DMS153 treated with DMSO at 0.1 percent for 48 hours (cell line): ENCODE results near the gene DDX1.

Experiments
- DNase-seq: peaks from one replicate; lab custom pipeline; 2025; ENCODE audit not compliant: unreplicated experiment; lab: John Stamatoyannopoulos, UW

The DDX1 gene

DNA sequence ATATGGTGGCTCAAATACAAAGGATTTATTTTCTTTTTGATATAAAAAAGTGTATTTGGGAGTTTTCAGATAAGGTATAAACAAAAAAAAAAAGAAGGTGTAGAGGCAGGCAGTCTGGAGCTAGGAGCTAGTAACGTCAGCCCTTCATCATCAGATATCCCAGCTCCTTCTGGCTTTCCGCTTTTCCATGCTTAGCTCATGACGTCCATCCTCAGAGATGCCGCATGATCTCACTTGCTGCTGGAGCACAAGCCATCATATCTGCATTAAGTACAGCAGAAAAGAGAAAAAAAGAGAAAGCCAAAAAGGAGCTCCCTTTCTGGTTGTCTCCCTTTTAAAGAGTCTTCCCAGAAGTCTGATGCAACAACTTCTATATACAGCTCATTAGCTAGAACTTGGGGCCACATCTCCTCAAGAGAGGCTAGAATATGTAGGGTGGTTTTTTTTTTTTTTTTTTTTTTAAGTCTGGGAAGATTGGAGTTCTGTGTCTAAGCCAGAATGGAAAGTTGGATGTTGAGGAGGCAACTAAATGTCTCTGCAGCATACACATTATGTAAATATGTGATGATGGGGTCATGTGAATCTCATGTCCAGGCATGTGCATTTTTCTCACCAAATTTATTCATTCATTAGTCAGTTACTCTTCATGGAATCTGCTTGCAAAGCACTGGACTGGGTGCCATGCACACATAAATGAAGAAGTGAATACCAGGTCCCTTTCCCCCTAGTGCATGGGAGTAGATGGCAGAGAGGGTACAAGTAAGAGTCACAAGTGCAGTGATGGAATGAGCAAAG lies 52.3 kb downstream of the DDX1 start:
- DNase-seq: no peak

DNA sequence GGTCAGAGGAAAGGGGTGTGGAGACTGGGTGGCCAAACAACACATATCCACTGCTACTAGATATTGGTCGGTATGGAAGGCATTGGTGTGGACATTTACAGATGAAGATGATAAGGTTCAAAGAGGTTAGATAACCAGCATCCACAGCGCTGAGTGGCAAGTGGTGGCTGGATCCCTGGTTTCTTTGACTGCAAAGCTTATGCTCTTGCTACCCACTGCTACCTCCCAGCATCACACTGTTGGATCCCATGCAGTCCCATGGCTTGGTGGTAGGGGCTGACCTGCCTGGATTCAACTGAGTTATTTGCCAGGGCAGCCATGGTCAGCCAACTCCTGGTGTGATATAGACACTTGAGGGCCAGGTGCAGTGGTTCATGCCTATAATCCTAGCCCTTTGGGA lies 53.6 kb downstream of the DDX1 start:
- DNase-seq: no peak

DNA sequence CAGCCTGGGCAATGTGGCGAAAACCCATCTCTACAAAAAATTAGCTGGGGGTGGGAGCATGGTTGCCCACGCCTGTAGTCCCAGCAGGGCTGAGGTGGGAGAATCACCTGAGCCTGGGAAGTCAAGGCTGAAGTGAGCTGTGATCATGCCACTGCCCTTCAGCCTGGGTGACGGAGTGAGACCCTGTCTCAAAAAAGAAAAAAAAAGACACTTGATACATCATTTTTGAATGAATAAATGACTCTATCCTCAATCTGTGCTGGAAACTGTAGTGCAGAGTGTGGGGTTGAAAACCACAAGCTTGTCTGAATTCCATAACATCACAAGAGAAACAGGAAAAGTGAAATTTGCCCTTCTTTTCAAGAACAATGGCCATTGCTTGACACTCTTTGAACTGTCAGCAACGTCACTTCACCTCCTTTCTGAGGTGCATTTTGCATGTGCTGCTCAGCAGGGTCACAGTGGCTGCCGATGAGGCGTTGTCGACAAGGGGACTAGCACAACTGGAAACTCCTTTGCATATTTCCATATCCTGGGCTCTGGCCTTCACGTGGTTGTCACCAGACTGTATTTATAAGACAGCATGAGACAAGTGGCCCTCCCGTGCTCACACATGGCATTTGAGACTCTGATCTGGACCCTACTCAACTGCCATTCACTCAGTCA lies 54.2 kb downstream of the DDX1 start:
- no peak for DNase-seq

DNA sequence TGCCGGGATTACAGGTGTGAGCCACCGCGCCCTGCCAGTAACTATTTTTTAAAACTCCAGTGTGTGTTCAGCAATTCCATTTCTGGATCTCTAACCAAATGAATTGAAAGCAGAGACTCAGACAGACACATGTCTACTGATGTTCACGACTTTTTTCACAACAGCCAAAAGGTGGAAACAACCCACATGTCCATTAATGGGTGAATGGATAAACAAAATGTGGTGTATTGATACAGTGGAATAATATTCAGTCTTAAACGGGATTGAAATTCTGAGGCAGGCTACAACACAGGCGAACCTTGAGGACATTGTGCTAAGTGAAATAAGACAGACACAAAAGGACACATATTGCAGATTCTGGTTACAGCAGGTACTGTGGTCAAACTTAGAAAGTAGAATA lies 55.0 kb downstream of the DDX1 start:
- DNase-seq: no peak

DNA sequence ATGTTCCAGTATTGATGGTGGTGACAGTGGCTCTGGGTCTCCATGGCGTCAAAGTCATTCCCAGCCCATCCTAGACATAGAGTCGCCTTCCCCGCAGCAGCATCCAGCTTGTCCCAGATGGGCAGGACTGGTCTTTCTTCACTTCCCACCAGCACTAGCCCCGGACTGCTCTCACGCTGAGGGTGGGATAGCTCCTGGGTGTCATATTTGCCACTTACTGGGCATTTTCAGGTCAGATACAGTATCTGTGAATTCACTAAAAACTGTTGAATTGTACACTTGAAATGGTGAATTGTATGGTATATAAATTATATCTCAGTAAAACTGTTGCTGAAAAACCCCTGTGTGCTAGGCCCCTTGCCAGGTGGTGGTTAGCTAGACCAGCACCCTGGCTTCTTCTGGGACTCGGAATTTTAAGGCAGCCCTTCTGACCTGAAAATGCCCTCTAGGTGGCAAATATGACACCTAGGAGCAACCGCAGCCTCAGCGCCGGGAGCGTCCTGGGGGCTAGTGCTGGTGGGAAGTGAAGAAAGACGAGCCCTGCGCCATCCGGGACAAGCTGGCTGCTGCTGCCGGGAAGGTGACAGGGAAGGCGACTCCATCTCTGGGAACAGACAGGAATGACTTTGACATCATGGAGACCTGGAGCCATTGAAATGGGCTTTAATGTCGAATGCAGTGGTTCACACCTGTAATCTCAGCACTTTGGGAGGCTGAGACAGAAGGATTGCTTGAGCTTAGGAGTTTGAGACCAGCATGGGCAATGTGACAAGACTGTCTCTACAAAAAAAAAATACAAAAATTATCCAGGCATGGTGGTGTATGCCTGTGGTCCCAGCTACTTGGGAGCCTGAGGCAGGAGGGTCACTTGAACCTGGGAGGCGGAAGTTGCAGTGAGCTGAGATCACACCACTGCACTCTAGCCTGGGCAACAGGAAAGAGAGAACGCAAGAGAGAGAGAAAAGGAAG lies 56.2 kb downstream of the DDX1 start:
- DNase-seq: no peak

GRCh38 chr2:15648593-15649525 lies 57.2 kb downstream of the DDX1 start:
- DNase-seq: no peak

GRCh38 chr2:15649561-15650255 lies 58.0 kb downstream of the DDX1 start:
- DNase-seq: no peak

GRCh38 chr2:15650616-15651366 lies 59.1 kb downstream of the DDX1 start:
- no peak for DNase-seq

GRCh38 chr2:15651367-15651727 lies 59.7 kb downstream of the DDX1 start:
- DNase-seq: no peak

- DNase-seq: no peak
Observed at GRCh38 chr2:15652252-15652651, 60.6 kb downstream of the DDX1 start.

- no peak for DNase-seq
Observed at GRCh38 chr2:15652801-15653200, 61.1 kb downstream of the DDX1 start.

- DNase-seq: no peak
Observed at GRCh38 chr2:15653806-15654726, 62.4 kb downstream of the DDX1 start.

- DNase-seq: no peak
Observed at GRCh38 chr2:15654727-15655073, 63.0 kb downstream of the DDX1 start.

GRCh38 chr2:15655123-15655887 lies 63.6 kb downstream of the DDX1 start:
- no peak for DNase-seq

DNA sequence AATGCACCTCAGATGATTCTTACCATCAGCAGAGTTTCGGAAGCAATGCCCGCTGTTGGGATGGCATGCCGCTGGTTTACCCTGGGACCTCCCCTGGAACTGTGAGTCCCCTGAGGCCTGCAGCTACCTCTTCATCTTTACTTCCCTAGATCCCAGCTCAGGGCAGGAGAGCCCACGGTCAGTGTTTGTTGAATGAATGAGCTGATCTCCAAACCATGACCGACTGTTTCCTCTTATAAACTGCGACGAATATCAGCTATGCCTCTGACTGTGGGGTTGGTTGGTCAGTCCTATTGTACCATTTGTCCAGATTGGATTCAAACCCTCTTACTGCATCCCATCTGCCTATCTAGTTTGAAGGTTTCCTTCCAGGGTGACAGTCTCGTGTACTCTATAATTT lies 64.4 kb downstream of the DDX1 start:
- no peak for DNase-seq

- no peak for DNase-seq
Observed at GRCh38 chr2:15657759-15658158, 66.1 kb downstream of the DDX1 start.

GRCh38 chr2:15658911-15659310 lies 67.2 kb downstream of the DDX1 start:
- no peak for DNase-seq
